HUES48 (cell line): ENCODE data around the gene SLC19A1.

Source experiments
- H3K27ac ChIP-seq: one replicate; pipeline ENCODE4 v1.7.0; 2013; ENCODE audit warnings: low read depth, low read length, inconsistent platforms
- H3K27me3 ChIP-seq: 2 replicates; pipeline ENCODE4 v1.6.1; 2013; ENCODE audit warnings: mild to moderate bottlenecking, low read length; ENCODE audit not compliant: control insufficient read depth, insufficient read depth
- H3K36me3 ChIP-seq: 2 replicates; pipeline ENCODE4 v1.6.1; 2013; ENCODE audit warnings: low read length; ENCODE audit not compliant: control insufficient read depth, insufficient read depth
- H3K4me1 ChIP-seq: 2 replicates; pipeline ENCODE4 v1.6.1; 2013; ENCODE audit warnings: mild to moderate bottlenecking, low read length; ENCODE audit not compliant: control insufficient read depth, insufficient read depth
- H3K4me3 ChIP-seq: 2 replicates; pipeline ENCODE4 v1.5.1; 2013; ENCODE audit warnings: mild to moderate bottlenecking, low read depth, low read length
- H3K9ac ChIP-seq: 2 replicates; pipeline ENCODE4 v1.6.1; 2013; ENCODE audit warnings: mild to moderate bottlenecking, low read depth, low read length, moderate library complexity
- H3K9me3 ChIP-seq: 2 replicates; pipeline ENCODE4 v1.6.1; 2013; ENCODE audit warnings: low read length; ENCODE audit not compliant: control insufficient read depth, insufficient read depth

SLC19A1 gene

DNA sequence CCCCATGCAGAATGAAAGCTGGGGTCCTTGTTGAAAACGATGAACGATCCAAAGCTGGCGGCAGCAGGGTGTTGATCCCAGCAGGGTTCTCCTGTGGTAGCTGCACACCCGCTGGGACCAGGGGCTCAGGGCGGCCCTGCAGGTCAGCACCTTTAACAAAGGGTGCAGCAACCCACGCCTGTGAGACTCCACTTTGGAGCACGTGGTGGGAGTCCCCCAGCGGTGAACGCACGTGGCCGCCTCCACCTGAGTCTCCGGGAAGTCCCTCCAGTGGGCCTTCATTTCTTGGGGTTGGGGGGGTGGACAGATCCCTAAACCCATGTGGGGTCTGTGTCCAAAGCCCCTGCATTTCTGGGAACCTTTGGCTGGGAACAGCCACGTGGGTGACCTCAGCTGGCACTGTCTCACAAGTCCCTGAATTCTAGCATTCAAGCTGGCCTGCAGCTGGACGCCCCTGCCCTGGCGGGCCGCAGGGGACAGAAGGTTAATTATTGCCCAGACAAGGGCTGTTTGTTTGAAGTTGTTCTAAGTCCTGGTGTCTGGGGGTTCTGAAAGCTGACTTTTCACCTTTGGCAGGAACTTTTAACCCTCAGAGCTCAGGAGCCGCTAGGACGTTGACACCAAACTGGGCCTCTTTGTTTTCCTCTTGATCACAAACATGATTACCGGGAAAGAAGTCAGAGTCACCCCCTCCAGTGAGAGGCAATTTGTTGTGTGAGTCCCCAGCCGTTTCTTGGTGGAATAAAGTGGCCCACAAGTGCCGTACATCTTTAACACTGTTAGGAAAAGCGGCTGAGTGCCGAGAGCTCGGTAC, 72.8 kb downstream of the SLC19A1 start:
- no peak overlapping the region for H3K9ac ChIP-seq
- no peaks in the 10 kb centered on the region for H3K9me3 ChIP-seq
- H3K27me3 ChIP-seq: no peaks in the 10 kb centered on the region
- H3K36me3 ChIP-seq: peaks cover 45% of the 10 kb centered on the region
- peak overlapping the region; percentile 42 for H3K27ac ChIP-seq
- H3K4me1 ChIP-seq: no peaks in the 10 kb centered on the region
- H3K4me3 ChIP-seq: no peak overlapping the region

DNA sequence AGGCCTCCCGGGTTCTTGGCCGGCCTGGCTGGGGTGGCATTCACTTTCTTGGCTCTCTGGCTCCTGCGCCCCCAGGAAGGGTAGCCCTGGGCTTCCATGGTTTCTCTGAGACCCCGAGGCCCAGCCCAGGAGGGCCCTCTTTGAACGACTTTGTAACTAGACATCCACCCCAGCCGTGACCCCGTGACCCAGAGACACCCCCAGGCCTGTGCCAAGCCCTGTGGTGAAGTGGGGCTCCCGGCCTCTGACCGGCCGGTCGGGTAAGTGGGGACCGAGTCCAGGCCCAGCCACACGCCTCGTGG, 73.3 kb downstream of the SLC19A1 start:
- Histone ChIP-seq H3K27ac (peak overlapping the region; percentile 42), H3K4me1 (no peaks in the 10 kb centered on the region), H3K36me3 (peaks cover 39% of the 10 kb centered on the region), H3K9ac (no peak overlapping the region), H3K9me3 (no peaks in the 10 kb centered on the region), H3K27me3 (no peaks in the 10 kb centered on the region), H3K4me3 (no peak overlapping the region)

DNA sequence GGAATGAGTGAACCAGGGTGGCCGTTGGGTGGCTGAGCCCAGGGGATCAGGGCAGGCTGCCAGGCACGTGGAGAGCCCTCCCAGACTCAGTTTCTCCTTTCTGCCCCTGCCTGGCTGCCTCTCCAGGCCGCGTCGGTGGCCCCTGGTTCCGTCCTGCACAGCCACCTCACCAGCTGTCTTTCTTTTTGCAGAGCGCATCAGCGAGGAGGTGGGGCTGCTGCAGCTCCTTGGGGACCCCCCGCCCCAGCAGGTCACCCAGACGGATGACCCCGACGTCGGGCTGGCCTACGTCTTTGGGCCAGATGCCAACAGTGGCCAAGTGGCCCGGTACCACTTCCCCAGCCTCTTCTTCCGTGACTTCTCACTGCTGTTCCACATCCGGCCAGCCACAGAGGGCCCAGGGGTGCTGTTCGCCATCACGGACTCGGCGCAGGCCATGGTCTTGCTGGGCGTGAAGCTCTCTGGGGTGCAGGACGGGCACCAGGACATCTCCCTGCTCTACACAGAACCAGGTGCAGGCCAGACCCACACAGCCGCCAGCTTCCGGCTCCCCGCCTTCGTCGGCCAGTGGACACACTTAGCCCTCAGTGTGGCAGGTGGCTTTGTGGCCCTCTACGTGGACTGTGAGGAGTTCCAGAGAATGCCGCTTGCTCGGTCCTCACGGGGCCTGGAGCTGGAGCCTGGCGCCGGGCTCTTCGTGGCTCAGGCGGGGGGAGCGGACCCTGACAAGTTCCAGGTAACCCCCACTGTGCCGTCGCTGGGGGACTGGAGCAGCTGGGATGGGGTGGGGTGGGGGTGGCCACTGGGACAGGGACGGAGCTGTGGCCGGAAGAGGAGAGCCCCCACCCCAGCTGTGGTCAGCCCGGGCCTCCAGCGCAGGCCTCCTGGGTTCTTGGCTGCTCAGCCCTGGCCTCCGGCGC, 73.9 kb downstream of the SLC19A1 start:
- no peaks in the 10 kb centered on the region for H3K4me1 ChIP-seq
- H3K4me3 ChIP-seq: no peak overlapping the region
- H3K27me3 ChIP-seq: no peaks in the 10 kb centered on the region
- no peak overlapping the region for H3K9ac ChIP-seq
- no peak overlapping the region for H3K27ac ChIP-seq
- H3K9me3 ChIP-seq: no peaks in the 10 kb centered on the region
- peaks cover 36% of the 10 kb centered on the region for H3K36me3 ChIP-seq

DNA sequence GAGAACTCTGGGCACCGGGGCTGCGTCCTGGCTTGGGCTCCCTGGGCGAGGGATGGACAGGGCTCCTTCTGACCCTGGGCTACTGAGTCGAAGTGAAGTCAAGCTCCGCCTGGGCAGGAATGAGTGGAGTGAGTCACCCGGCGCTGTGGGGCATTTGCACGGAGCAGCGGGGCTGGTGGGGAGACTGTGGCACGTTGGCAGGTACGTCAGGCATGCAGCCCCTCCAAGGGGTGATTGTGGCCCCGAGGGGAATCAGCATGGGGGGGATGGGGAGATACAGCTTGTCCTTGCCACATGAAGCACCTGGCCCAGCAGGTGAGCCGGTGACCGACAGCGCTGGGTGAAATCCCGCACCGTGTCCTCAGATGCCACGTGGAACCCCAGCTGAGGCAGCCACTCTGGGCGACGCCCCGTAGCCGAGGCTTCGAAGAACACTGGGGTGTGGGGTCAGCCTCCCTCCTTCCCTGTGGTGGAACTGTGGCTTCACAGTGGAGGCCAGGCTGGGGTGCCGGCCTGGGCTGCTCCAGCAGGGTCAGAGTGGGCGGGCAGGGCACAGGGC, 74.9 kb downstream of the SLC19A1 start:
- Histone ChIP-seq H3K36me3 (peaks cover 33% of the 10 kb centered on the region), H3K27ac (no peak overlapping the region), H3K27me3 (no peaks in the 10 kb centered on the region), H3K9ac (no peak overlapping the region), H3K9me3 (no peaks in the 10 kb centered on the region), H3K4me3 (no peak overlapping the region), H3K4me1 (no peaks in the 10 kb centered on the region)

DNA sequence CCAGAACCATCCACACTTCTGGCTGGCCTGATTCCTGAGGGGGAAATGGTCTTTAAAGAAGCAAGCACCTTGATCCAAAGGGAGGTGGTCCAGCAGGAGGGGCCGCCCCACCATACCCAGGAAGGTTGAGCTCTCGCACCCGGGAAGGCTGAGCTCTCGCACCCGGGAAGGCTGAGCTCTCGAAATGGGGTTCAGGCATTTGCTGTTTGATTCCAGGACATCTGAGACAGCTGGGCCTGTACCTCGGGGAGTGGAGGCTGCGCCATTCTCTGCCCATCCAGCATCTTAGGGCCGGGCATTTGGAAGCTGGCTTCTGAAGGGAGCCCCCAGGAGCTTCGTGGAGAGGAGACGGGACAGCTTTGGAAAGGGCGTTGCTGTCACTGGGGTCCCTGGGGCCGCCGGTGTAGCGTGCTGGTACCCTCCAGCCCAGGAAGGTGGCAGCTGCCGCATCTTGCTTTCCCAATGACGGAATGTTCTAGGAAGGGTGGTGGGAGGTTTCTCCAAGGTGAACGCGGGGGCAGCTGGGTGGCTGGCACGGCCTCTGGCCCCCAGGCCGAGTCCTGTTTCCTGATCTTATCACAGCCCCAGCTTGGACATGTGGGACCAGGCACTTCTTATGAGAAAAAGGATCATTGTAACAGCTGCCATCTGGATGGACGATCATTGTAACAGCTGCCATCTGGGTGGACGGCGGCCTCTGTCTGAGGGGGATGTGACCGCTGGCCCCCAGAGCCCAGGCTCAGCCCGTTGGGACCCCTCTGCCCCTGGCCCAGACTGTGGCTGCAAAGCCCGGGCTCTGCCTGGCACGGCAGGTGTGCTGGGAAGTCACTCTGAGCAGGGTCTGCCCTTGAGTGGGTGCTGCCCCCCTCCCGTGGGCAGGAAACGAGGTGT, 75.7 kb downstream of the SLC19A1 start:
- H3K27me3 ChIP-seq: no peaks in the 10 kb centered on the region
- H3K9ac ChIP-seq: no peak overlapping the region
- H3K4me1 ChIP-seq: no peaks in the 10 kb centered on the region
- no peaks in the 10 kb centered on the region for H3K9me3 ChIP-seq
- no peak overlapping the region for H3K4me3 ChIP-seq
- no peak overlapping the region for H3K27ac ChIP-seq
- H3K36me3 ChIP-seq: peaks cover 32% of the 10 kb centered on the region

DNA sequence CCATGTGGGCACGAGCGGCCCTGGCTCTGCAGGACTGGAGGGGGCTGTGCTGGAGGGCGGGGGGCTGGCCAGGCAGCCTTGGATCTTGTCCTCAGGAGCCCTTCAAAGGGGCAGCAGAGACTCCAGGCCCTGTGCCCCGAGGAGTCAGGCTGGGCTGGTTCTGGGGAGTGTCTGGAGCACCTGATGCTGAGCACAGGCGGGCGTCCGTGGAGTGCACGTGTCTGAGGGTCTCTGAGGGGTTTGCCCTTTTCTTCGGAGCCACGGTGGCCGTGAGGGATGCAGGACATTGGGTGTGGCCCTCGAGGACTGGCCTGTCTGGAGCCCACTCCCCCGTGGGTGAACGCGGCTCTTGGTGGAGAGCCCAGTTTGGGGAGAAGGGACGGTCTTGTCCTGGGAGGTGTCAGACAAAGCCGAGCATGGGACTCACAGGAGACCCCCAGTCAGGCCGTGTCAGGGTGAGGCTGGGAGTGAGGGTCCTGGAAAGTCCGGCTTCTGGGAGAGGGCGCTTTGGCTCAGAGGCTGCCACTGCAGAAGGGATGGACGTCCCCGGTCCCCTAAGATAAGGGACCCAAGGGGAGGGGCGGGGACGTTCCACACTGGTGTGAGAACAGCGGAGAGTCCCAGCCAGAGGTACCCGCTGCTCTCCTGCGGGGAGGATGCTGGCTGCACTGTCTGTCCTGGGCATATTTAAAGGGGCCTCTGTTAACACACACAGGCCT, 76.5 kb downstream of the SLC19A1 start:
- no peak overlapping the region for H3K27ac ChIP-seq
- no peak overlapping the region for H3K9ac ChIP-seq
- H3K4me3 ChIP-seq: no peak overlapping the region
- no peaks in the 10 kb centered on the region for H3K9me3 ChIP-seq
- peaks cover 34% of the 10 kb centered on the region for H3K36me3 ChIP-seq
- H3K4me1 ChIP-seq: no peaks in the 10 kb centered on the region
- H3K27me3 ChIP-seq: no peaks in the 10 kb centered on the region

DNA sequence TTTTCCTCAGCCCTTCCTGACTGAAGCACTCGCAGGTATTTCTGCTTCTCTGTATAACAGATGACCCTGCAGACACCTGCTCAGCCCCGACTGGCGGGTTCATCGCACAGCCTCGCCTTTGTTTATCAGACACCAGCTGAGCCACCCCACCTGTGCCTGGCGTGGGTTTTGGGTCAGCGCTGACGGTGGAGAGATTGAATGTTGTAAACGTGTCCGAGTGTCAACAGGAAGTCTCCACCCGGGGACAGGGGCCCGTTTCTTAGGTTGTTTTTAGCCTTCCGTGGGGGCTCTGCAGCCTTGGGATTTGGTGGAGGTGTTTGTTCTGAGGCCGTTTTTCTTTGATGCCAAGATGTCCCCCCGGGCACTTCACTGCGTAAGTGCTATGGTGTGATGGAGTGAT, 77.1 kb downstream of the SLC19A1 start:
- Histone ChIP-seq H3K9ac (no peak overlapping the region), H3K27ac (no peak overlapping the region), H3K4me1 (no peaks in the 10 kb centered on the region), H3K9me3 (no peaks in the 10 kb centered on the region), H3K4me3 (no peak overlapping the region), H3K27me3 (no peaks in the 10 kb centered on the region), H3K36me3 (peaks cover 39% of the 10 kb centered on the region)

DNA sequence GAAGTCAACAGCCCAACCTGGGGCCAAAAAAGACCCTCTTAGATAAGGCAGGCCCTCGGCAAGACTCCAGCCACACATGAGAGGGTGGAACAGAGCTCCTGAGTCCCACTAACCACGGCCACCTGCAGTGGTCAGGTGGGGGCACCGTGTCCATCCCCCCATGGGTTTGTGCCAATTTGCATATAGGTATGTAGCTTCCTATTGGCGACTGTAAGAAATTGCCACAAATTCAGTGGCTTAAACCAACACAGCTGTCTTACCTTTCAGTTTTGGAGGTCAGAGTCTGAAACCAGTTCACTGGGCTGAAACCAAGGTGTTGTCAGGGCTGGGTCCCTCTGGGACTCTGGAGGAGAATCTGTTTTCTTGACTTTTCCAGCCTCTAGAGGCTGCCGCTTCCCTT, 77.9 kb downstream of the SLC19A1 start:
- Histone ChIP-seq H3K27ac (no peak overlapping the region), H3K9me3 (no peaks in the 10 kb centered on the region), H3K27me3 (no peaks in the 10 kb centered on the region), H3K4me3 (no peak overlapping the region), H3K4me1 (no peaks in the 10 kb centered on the region), H3K36me3 (peaks cover 35% of the 10 kb centered on the region), H3K9ac (no peak overlapping the region)

DNA sequence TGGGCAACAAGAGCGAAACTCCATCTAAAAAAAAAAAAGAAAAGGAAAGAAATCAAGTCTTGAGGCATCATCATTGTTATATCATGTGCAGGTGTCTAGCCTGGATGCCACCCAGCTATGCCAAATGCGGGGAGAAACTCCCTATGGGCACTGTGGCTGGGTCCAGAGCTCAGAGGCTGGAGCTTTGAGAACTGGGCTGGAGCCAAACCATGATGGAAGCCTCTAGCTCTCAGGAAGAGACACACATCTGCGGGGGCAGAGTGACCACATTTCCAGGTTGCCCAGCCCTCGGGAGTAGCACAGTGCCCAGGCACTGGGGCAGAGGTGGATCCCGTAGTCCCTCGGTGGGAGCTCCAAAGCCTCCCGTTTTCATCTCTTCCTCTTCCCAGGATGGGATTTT, 78.4 kb downstream of the SLC19A1 start:
- Histone ChIP-seq H3K9me3 (no peaks in the 10 kb centered on the region), H3K4me1 (no peaks in the 10 kb centered on the region), H3K4me3 (no peak overlapping the region), H3K27me3 (no peaks in the 10 kb centered on the region), H3K36me3 (peaks cover 30% of the 10 kb centered on the region), H3K27ac (no peak overlapping the region), H3K9ac (no peak overlapping the region)

DNA sequence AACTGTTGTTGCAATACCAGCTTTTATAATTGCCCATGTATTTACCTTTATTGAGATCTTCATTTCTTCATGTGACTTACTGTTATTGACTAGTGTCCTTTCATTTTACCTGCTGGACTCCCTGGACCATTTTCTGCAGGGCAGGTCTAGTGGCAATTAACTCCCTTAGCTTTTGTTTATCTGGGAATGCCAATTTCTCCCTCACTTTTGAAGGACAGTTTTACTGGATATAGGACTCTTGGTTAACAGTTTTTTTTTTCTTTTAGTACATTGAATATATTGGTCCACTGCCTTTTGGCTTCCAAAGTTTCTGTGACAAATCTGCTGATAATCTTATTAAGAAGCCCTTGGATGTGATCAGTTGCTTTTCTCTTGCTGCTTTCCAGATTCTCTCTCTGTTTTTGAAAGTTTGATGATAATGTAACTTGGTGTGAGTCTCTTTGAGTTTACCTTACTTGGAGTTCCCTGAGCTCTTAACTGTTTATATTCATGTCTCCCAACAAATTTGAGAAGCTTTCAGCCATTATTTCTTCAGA, 80.4 kb downstream of the SLC19A1 start:
- Histone ChIP-seq H3K36me3 (peaks cover 15% of the 10 kb centered on the region), H3K4me1 (no peaks in the 10 kb centered on the region), H3K27me3 (no peaks in the 10 kb centered on the region)

More for the DNA sequence above, 80.4 kb downstream of the SLC19A1 start:
- H3K27ac ChIP-seq: no peak overlapping the region
- H3K4me3 ChIP-seq: no peak overlapping the region
- no peak overlapping the region for H3K9ac ChIP-seq
- no peaks in the 10 kb centered on the region for H3K9me3 ChIP-seq
